Measurements from ENCODE around the gene PRKCA.

Gene PRKCA

DNA sequence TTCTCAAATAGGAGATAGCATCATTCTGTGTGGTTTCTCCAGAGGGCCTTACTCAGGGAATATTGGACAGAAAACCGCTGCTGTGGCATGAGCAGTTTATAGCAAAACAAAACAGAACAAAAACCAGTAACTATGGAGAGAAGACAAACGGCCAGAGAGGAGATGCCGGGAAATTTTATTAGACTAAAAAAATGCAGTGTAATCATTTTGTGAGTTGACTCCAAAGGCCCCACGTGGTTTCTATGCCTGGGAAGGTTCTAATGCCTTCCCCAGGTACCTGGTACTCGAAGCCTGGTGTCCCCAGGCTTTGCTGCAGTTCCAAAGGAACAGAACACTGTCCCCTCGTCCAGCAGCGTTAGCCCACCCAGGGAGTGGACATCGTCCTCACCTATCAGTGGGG is 519.6 kb downstream of the PRKCA start:
- no peaks in the 10 kb centered on the region for H3K4me1 ChIP-seq
- H3K27me3 ChIP-seq: peaks cover 0 to 19% of the 10 kb centered on the region in 2 donors
- peaks cover 0 to 13% (median 3%) of the 10 kb centered on the region in 3 donors for H3K9me3 ChIP-seq
- TF ChIP-seq, protein P1, sequence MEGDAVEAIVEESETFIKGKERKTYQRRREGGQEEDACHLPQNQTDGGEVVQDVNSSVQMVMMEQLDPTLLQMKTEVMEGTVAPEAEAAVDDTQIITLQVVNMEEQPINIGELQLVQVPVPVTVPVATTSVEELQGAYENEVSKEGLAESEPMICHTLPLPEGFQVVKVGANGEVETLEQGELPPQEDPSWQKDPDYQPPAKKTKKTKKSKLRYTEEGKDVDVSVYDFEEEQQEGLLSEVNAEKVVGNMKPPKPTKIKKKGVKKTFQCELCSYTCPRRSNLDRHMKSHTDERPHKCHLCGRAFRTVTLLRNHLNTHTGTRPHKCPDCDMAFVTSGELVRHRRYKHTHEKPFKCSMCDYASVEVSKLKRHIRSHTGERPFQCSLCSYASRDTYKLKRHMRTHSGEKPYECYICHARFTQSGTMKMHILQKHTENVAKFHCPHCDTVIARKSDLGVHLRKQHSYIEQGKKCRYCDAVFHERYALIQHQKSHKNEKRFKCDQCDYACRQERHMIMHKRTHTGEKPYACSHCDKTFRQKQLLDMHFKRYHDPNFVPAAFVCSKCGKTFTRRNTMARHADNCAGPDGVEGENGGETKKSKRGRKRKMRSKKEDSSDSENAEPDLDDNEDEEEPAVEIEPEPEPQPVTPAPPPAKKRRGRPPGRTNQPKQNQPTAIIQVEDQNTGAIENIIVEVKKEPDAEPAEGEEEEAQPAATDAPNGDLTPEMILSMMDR (IDR thresholded peaks at IDR 0.05): no peak
- no peak for DNase-seq
- H3K27ac ChIP-seq: no peak overlapping the region
- H3K4me3 ChIP-seq: no peak overlapping the region
- intact Hi-C loops (cut with DNase I; ENCODE audit: low total_unique reads): no loop called here
- H3K36me3 ChIP-seq: no peaks in the 10 kb centered on the region

DNA sequence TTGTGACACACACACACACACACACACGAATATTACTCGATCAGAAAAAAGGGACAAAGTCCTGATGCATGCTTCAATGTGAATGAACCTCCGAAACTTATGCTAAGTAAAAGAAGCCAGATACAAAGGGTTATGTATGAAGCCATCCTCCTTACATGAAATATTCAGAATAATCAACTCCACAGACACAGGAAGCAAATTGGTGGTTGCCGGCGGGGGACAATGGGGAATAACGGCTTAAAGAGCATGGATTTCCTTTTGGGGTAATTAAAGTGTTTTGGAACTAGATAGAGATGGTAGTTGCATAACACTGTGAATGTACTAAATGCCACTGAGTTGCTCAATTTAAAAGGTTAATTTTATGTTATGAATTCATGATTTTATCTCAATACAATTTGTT is 524.4 kb downstream of the PRKCA start:
- Histone ChIP-seq H3K4me3 (no peak overlapping the region), H3K27me3 (peaks cover 0 to 26% of the 10 kb centered on the region in 2 donors), H3K27ac (no peak overlapping the region), H3K4me1 (peaks cover 0 to 4% (median 0%) of the 10 kb centered on the region in 4 donors), H3K9me3 (peaks cover 0 to 3% (median 0%) of the 10 kb centered on the region in 3 donors), H3K36me3 (no peaks in the 10 kb centered on the region)
- intact Hi-C loops (cut with DNase I; ENCODE audit: low total_unique reads): no loop called here
- TF ChIP-seq, protein P1 (IDR thresholded peaks at IDR 0.05): no peak
- no peak for DNase-seq

DNA sequence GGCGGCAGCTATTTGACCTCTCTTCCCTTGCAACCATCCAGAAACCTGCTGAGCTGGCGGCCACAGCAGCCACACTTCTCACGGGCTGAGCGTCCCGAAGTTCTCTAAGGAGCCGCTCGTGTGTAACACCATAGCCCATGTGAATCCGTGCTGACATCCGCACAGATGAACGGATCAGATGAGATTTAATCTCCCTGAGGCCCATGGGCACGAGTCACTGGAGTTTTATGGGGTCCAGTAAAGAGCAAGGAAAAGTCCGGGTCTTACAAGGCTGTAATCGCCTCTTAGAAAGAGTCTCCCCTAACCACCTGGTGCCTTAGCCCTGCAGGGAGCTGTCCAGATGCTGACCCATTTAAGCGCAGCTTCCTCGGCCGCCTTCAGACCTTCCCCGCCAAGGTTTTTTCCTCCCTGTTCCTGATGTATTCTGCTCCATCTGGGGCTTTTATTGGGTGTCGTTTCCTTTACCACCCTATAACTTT is 527.0 kb downstream of the PRKCA start:
- peaks cover 0 to 4% (median 0%) of the 10 kb centered on the region in 4 donors for H3K4me1 ChIP-seq
- no peak overlapping the region for H3K4me3 ChIP-seq
- no peak overlapping the region for H3K27ac ChIP-seq
- peaks cover 0 to 3% (median 0%) of the 10 kb centered on the region in 3 donors for H3K9me3 ChIP-seq
- H3K27me3 ChIP-seq: peaks cover 0 to 25% of the 10 kb centered on the region in 2 donors
- DNase-seq: peak; percentile 27 to 35
- H3K36me3 ChIP-seq: no peaks in the 10 kb centered on the region
- TF ChIP-seq, protein P1 (IDR thresholded peaks at IDR 0.05): no peak
- intact Hi-C loops (cut with DNase I; ENCODE audit: low total_unique reads): no loop called here

DNA sequence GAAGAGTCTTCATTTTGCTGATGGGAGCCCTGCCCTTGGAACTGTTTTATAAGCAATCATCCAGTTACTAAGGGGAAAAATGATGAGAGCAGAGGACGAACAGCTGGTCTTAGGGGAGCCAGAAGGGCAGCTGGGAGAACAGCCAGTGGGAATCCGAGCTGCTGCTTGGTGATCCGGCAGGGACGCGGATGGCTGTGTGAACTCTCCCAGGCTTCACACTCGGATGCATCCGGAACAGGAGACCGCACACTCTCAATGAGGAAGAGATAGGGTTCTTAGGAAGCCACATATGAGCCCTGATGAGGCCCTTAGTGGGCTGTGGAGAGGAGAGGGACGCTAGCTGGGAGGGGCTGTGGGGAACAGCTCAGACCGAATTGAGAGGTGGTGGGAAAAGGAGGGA is 527.5 kb downstream of the PRKCA start:
- Histone ChIP-seq H3K4me1 (peaks cover 0 to 6% (median 0%) of the 10 kb centered on the region in 4 donors), H3K9me3 (peaks cover 0 to 3% (median 0%) of the 10 kb centered on the region in 3 donors), H3K36me3 (no peaks in the 10 kb centered on the region), H3K27ac (no peak overlapping the region), H3K27me3 (peaks cover 0 to 27% of the 10 kb centered on the region in 2 donors), H3K4me3 (no peak overlapping the region)
- TF ChIP-seq, protein P1 (IDR thresholded peaks at IDR 0.05): no peak
- intact Hi-C loops (cut with DNase I; ENCODE audit: low total_unique reads): no loop called here
- peak in 1 of 2 donors; percentile 31 for DNase-seq

DNA sequence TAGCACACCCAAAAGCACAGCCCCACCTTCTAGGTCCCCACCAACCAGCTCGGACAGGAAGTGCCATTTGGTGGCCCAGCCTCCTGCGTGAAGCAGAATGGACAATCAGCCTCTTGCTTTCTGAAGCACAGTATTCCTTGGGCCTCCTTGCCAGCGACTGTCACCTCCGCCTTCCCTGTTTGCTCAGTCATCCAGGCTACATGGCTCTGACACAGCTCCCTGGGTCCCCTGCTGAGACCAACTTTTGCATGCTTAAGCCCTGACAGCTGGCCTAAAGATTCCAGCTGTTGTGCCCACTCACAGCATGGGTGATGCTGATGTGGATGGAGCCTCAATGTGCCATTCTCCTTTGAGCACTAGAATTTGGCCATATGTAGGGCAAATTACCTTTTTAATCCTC is 528.0 kb downstream of the PRKCA start:
- Histone ChIP-seq H3K4me1 (peaks cover 0 to 7% (median 0%) of the 10 kb centered on the region in 4 donors), H3K27me3 (peaks cover 0 to 33% of the 10 kb centered on the region in 2 donors), H3K36me3 (no peaks in the 10 kb centered on the region), H3K27ac (no peak overlapping the region), H3K9me3 (peaks cover 0 to 3% (median 0%) of the 10 kb centered on the region in 3 donors), H3K4me3 (no peak overlapping the region)
- DNase-seq: peak in 1 of 2 donors; percentile 11
- TF ChIP-seq, protein P1 (IDR thresholded peaks at IDR 0.05): no peak
- intact Hi-C loops (cut with DNase I; ENCODE audit: low total_unique reads): no loop called here

Measured in tibial artery (tissue), 4 donors.